Measurements from ENCODE around the gene GDI1.
"Not testable (repeated sequence)": the region's sequence is repeated elsewhere in the genome, so short reads cannot be mapped to it uniquely, and the experiment has no call there.

Gene GDI1

GRCh38 chrX:154398668-154399526 lies 38.1 kb upstream of the GDI1 start:
- no peak for DNase-seq (ENCODE audit: low read depth)
- TF ChIP-seq CTCF (IDR thresholded peaks at IDR 0.05; ENCODE audit: low read depth, low read length, missing control alignments), result peak; percentile 68
- peak overlapping the region; percentile 88 for H3K4me3 ChIP-seq (ENCODE audit: low read depth, low read length)

- peak overlapping the region; percentile 88 for H3K4me3 ChIP-seq (ENCODE audit: low read depth, low read length)
- TF ChIP-seq CTCF (IDR thresholded peaks at IDR 0.05; ENCODE audit: low read depth, low read length, missing control alignments), result no peak
- DNase-seq (ENCODE audit: low read depth), result no peak
Measured at GRCh38 chrX:154399527-154400368, 37.2 kb upstream of the GDI1 start.

GRCh38 chrX:154400369-154400817 lies 36.6 kb upstream of the GDI1 start:
- DNase-seq (ENCODE audit: low read depth), result not testable (repeated sequence)
- peak overlapping the region; percentile 88 for H3K4me3 ChIP-seq (ENCODE audit: low read depth, low read length)

GRCh38 chrX:154401045-154401799 lies 35.7 kb upstream of the GDI1 start:
- no peak for TF ChIP-seq CTCF (IDR thresholded peaks at IDR 0.05; ENCODE audit: low read depth, low read length, missing control alignments)
- no peak for DNase-seq (ENCODE audit: low read depth)
- no peak overlapping the region for H3K4me3 ChIP-seq (ENCODE audit: low read depth, low read length)

GRCh38 chrX:154401918-154402621 lies 34.9 kb upstream of the GDI1 start:
- DNase-seq (ENCODE audit: low read depth), result no peak
- TF ChIP-seq CTCF (IDR thresholded peaks at IDR 0.05; ENCODE audit: low read depth, low read length, missing control alignments), result no peak
- H3K4me3 ChIP-seq (ENCODE audit: low read depth, low read length), result no peak overlapping the region

GRCh38 chrX:154402622-154403127 lies 34.3 kb upstream of the GDI1 start:
- DNase-seq (ENCODE audit: low read depth), result no peak
- H3K4me3 ChIP-seq (ENCODE audit: low read depth, low read length), result no peak overlapping the region
- TF ChIP-seq CTCF (IDR thresholded peaks at IDR 0.05; ENCODE audit: low read depth, low read length, missing control alignments), result no peak

All from GM12864 (cell line).